Germinal center (tissue), 1 donor: ENCODE results near the gene GLCE.
"Not testable (repeated sequence)": the region's sequence is repeated elsewhere in the genome, so short reads cannot be mapped to it uniquely, and the experiment has no call there.

Source experiments
- DNase-seq: peaks from one replicate; pipeline ENCODE4 v3.0.0; 2012; ENCODE audit warnings: mixed read lengths, low spot score

Gene GLCE

GRCh38 chr15:69135499-69135898, 24.9 kb upstream of the GLCE start:
- DNase-seq = no peak

GRCh38 chr15:69138963-69139362, 21.5 kb upstream of the GLCE start:
- no peak for DNase-seq

DNA sequence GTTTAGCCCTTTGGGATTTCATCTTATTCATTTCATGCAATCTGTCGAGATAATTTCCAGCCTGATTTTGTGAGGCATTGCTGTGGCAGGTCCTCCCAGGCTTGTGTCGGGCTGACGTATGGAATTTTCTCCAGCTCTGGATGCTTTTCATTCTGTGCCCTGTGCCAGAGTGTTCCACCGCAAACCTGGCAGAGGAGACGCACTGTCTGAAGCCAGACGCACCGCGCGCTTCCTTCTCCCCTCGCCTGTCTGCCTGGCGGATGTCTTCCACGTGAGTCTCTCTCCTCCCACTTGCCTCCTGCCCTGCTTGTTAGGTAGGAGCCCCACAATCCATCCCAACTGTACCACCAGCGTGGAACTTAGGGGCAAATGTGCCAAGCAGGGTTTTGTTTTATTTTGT, 20.1 kb upstream of the GLCE start:
- DNase-seq = no peak

GRCh38 chr15:69141286-69141701, 19.1 kb upstream of the GLCE start:
- DNase-seq = no peak

- no peak for DNase-seq
Measured at GRCh38 chr15:69141833-69142232, 18.6 kb upstream of the GLCE start.

- no peak for DNase-seq
Measured at GRCh38 chr15:69143756-69144436, 16.5 kb upstream of the GLCE start.

GRCh38 chr15:69144530-69144929, 15.9 kb upstream of the GLCE start:
- DNase-seq = no peak

GRCh38 chr15:69145149-69145693, 15.2 kb upstream of the GLCE start:
- DNase-seq = no peak

DNA sequence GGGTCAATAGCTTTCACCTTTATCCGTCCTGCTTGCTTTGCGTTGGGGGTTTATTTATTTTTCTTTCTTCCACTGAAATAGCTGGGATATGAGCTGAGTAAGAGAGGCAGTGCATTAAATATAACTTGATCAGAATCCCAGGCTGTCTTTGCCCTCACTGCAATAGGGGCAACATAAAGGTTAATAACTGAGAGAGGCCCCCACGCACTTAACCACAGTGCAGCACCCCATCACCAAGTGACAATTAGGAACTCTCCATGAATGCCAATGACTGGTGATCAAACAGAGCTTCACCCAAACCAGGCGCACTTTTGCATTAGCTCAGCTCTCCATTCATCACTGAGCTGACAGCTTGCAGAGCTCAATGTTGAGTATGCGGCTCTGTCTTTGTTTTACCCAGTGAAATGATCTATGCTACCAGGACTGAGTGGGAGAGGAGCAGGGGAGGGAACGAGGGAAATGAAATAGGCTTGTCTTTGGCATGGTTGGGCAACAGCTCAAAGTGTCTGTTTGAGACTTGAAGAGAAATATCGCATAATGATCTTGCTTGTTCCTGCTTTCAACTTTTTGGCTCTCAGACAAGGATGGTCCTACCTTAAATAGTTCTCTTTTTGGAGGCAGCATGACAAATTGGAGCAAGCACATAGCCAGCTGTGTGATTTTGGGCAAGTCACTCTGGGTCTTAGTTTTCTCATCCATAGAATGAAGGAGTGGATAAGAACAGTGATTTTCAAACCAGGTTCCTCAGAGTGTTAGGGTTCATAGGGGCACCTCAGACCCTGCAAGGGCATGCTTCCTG, 14.5 kb upstream of the GLCE start:
- no peak for DNase-seq

DNA sequence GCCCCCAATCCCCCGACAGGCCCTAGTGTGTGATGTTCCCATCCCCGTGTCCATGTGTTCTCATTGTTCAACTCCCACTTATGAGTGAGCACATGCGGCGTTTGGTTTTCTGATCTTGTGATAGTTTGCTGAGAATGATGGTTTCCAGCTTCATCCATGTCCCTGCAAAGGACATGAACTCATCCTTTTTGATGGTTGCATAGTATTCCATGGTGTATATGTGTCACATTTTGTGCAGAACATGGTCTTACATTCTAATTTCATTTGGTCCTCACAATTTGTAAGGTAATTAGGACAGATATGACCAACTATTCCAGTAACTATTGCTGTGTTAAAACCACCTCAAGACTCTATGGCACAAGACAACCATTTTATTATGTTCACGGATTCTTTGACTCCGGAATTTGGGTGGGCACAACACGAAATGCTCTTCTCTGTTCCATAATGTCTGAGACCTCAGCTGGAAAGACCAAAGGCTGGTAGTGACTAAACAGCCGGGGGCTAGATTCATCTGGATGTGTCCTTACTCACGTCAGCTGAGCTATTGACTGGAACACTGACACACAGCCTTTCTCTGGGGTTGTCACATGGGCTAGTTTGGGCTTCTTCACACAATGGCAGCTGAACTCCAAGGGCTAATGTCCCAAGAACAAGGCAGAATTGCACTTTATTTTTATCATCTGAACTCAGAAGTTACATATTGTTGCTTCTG, 13.6 kb upstream of the GLCE start:
- DNase-seq = no peak

DNA sequence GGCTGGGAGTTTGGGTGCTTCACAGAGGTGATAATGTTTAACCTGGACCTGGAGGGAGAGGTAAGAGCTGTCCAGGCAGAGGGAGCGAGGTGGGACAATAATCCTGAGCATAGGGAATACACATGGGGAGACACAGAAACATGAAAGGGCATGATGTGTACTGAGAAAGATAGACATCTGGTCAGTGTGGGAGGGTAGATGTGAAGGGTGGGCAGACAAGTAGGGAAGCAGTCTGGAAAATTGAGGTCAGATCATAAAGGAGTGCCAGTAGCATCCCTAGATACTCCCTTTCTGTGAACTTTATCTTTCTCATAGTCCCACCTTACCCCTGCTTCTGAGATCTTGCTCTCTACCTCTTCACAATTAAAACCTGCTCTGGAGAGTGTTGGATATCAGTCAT, 12.0 kb upstream of the GLCE start:
- DNase-seq = no peak

DNA sequence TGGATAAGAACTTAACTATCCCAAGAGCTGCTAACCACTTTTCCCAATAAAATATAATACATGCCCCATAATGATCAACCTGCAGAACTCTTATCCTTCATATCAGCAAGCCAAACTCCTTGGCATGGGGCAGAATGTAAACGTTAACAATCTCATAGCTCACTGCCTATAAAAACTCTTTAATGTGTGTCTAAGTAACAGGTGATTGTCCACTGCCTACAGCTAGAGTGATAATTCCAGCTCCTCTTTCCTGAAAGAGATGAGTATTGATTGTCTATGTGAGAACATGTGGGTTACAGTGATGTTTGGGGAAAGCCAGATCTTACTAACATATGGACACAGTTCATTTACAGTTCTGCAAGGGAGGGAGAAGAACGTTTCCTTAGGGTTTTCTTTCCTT, 11.3 kb upstream of the GLCE start:
- no peak for DNase-seq

- no peak for DNase-seq
Measured at GRCh38 chr15:69149803-69150202, 10.6 kb upstream of the GLCE start.

DNA sequence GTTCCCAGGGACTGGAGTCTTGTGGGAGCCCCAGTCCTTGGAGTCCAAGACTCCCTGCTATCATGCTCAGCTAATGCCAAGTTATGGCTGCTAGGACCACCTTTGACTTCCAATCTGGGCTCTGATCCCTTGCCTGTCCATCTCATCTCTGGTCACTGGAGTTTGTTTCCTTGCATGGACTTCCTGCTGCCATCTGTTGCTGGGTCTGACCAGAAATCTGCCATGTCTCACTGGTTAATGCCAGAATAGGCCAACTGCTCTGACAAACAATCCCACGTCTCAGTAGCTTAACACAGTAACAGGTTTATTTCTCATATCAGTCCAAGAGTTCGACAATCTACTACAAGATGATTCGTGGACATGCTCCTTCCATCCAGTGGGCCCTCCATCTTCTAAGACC, 10.1 kb upstream of the GLCE start:
- no peak for DNase-seq

DNA sequence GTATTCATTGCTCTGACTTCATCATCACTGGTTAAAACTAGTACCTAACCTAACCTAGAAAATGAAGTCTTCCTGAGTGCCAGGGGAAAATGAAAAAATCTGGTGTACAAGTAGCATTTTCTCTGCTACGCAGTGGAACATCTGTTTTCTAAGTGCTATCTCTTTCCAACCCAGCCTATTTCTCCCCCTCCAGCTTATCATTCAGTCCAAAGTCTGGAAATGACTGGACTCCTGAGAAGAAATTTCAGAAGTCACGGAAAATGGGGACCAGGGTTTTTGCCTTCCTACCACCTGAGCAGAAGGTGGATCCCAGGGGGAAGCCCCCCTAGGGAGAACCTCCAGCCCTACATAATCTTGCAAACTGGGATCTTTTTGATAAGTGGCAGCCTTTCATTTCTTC, 9.6 kb upstream of the GLCE start:
- DNase-seq = no peak

- no peak for DNase-seq
Measured at GRCh38 chr15:69153046-69153445, 7.4 kb upstream of the GLCE start.

DNA sequence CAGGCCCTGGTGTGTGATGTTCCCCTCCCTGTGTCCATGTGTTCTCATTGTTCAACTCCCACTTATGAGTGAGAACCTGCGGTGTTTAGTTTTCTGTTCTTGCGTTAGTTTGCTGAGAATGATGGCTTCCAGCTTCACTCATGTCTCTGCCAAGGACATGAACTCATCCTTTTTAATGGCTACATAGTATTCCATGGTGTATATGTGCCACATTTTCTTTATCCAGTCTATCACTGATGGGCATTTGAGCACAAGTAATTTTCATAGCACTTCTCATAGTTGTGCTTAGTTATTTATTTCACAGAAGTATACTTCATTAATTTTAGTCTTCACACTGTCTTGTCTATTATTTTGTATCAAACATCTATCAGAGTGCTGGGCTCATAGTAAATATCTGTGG, 6.8 kb upstream of the GLCE start:
- DNase-seq = not testable (repeated sequence)

GRCh38 chr15:69154078-69154477, 6.4 kb upstream of the GLCE start:
- DNase-seq = no peak

- no peak for DNase-seq
Measured at GRCh38 chr15:69154684-69155083, 5.8 kb upstream of the GLCE start.

DNA sequence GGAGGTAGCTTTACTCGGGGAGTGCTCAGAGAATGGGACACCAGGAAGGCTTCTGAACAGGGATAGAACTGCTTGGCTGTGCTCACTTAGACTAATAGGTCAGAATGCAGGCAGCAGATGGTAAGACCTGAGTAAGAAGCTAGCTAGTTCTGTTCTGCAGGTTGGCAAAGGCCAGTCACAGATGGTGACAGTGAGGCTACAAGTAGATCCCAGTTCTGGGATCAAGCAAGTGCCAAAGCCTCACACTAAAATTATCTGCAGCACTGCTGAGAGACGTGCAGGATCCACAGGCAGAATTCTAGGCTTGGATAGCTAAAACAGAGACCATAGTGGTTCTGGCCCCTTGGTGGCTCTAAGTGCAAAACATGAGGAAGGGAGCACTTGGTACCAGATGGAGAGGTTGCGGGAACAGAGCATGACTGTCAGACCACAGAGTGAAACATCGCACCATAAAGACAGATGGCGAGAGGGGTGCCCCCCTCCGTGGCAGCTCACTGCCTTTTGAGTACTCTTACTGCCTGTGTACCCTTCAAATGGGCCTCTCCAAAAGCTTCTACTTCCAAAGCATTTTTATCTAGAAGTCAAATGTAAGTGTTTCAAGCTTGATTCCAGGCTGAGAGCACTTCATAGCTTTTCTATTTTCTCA, 3.6 kb upstream of the GLCE start:
- no peak for DNase-seq

DNA sequence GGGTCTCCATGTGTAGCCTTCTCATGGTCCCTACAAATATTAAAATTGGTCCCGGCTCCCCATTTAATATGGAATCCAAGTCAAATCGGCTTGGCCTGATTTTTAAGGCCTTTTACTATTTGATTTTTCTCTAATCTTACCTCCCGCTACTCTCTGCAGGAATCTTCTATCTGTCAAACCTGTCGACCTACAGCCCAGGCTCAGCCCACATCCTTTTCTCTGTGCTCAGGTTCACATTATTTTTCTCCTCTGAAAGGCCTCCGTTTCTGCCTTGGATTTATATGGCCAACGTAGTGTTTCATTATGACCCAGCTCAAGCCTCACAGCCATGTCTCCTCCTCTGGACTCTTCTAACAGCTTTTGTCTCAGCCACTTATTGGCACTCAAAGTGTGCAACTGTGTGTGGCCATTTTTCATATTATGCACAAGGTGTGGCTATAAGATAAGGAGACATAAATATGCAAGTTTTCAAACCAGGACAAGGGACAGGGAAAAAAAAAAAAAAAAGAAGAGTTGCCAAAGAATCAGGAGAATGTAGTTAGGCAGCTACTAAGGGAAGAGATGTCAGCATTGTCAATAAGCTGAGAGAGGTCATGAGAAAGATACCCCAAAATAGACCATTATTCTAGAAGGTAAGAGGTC, 2.1 kb upstream of the GLCE start:
- no peak for DNase-seq

DNA sequence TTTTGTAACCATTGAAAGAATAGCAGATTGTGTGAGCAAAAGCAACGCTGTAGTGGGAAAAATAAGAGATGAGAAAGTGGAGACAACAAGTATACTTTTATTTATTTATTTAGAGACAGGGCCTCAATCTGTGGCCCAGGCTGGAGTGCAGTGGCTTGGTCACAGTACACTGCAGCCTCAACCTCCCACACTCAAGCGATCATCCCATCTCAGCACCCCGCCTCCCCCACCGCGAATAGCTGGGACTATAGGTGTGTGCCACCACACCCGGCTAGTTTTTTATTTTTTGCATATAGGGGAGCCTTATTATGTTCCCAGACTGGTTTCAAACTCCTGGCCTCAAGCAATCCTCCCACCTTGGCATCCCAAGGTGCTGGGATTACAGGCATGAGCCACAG, 1.6 kb upstream of the GLCE start:
- no peak for DNase-seq
